GM23338 (cell line): ENCODE data around the gene JAKMIP1. TPM values are rescaled to one million over a fixed set of nuclear protein-coding genes. Genes with fewer than 3 reads are reported as not detected.

Experiments used
- ATAC-seq: fragments of 200-7000 bp; cut with Tn5 transposase; 3 replicates; pipeline ENCODE4 v1.9.1; 2020
- DNase-seq: peaks from one replicate; pipeline ENCODE4 v3.0.0-alpha.2; 2015; ENCODE audit warnings: low spot score
- H2AFZ ChIP-seq: fragments of 200-600 bp; sonication (generic); 2 replicates; pipeline ENCODE4 v1.8.0; 2016; ENCODE audit warnings: antibody characterized with exemption, mild to moderate bottlenecking, moderate library complexity
- H3F3A ChIP-seq: fragments of 200-600 bp; sonication (generic); replicated peaks from 2 replicates; pipeline ENCODE4 v1.8.0; 2017; ENCODE audit warnings: antibody characterized with exemption, mixed run types, low read depth
- H3K27ac ChIP-seq: fragments of 200-600 bp; sonication (generic); 2 replicates; pipeline ENCODE4 v1.6.1; 2016; ENCODE audit warnings: low read depth
- H3K27me3 ChIP-seq: fragments of 200-600 bp; sonication (generic); 2 replicates; pipeline ENCODE4 v1.8.0; 2016; ENCODE audit warnings: mild to moderate bottlenecking, mixed run types, moderate library complexity; ENCODE audit not compliant: insufficient read depth
- H3K36me3 ChIP-seq: fragments of 200-600 bp; sonication (generic); 2 replicates; pipeline ENCODE4 v1.8.0; 2016; ENCODE audit warnings: mild to moderate bottlenecking; ENCODE audit not compliant: insufficient read depth
- H3K4me1 ChIP-seq: fragments of 200-600 bp; sonication (generic); 2 replicates; pipeline ENCODE4 v1.8.0; 2016; ENCODE audit warnings: mild to moderate bottlenecking, moderate library complexity; ENCODE audit not compliant: insufficient read depth
- H3K4me2 ChIP-seq: fragments of 200-600 bp; sonication (generic); 2 replicates; pipeline ENCODE4 v1.7.1; 2017; ENCODE audit warnings: mixed run types
- H3K4me3 ChIP-seq: fragments of 200-600 bp; sonication (generic); 2 replicates; pipeline ENCODE4 v1.6.1; 2016; ENCODE audit warnings: mixed run types
- H3K79me2 ChIP-seq: fragments of 200-600 bp; sonication (generic); replicated peaks from 2 replicates; pipeline ENCODE4 v1.8.0; 2017; ENCODE audit warnings: mild to moderate bottlenecking; ENCODE audit not compliant: insufficient read depth
- H3K9me2 ChIP-seq: fragments of 200-600 bp; sonication (generic); 2 replicates; pipeline ENCODE4 v1.8.0; 2017; ENCODE audit not compliant: insufficient read depth
- H4K20me1 ChIP-seq: fragments of 200-600 bp; sonication (generic); replicated peaks from 2 replicates; pipeline ENCODE4 v1.8.0; 2017; ENCODE audit warnings: mild to moderate bottlenecking; ENCODE audit not compliant: insufficient read depth
- H3K27ac Mint-ChIP-seq: 2 replicates; pipeline ENCODE4 v1.8.0; 2020; ENCODE audit warnings: inconsistent platforms, mild to moderate bottlenecking, moderate library complexity, mixed read lengths
- H3K27me3 Mint-ChIP-seq: 3 replicates; pipeline ENCODE4 v1.8.0; 2022; ENCODE audit warnings: low read depth, mild to moderate bottlenecking, moderate library complexity, mixed read lengths, inconsistent platforms; ENCODE audit not compliant: insufficient read depth, poor library complexity
- H3K36me3 Mint-ChIP-seq: 3 replicates; pipeline ENCODE4 v1.8.0; 2021; ENCODE audit warnings: low read depth, mild to moderate bottlenecking, inconsistent platforms, moderate library complexity, mixed read lengths
- H3K4me1 Mint-ChIP-seq: 3 replicates; pipeline ENCODE4 v1.8.0; 2020; ENCODE audit warnings: mild to moderate bottlenecking, inconsistent platforms, mixed read lengths
- H3K4me3 Mint-ChIP-seq: 3 replicates; pipeline ENCODE4 v1.8.0; 2021; ENCODE audit warnings: moderate library complexity, mild to moderate bottlenecking, inconsistent platforms, mixed read lengths
- H3K9me3 Mint-ChIP-seq: 3 replicates; pipeline ENCODE4 v1.8.0; 2020; ENCODE audit warnings: moderate library complexity, mild to moderate bottlenecking, inconsistent platforms, mixed read lengths
- CREB1 ChIP-seq: fragments of 250-450 bp; sonication (Bioruptor Pico); IDR thresholded peaks from 2 replicates; pipeline ENCODE4 v1.5.0; 2020; ENCODE audit warnings: low read depth, mild to moderate bottlenecking, moderate library complexity
- ETS1 ChIP-seq: IDR thresholded peaks from 2 replicates; pipeline ENCODE4 v1.6.1; 2016; ENCODE audit warnings: antibody characterized with exemption
- EZH2phosphoT487 ChIP-seq: fragments of 200-600 bp; sonication (generic); IDR thresholded peaks from one replicate; pipeline ENCODE4 v1.8.1; 2018; ENCODE audit warnings: antibody characterized with exemption; ENCODE audit not compliant: unreplicated experiment
- NANOG ChIP-seq: IDR thresholded peaks from 2 replicates; pipeline ENCODE4 v1.6.1; 2016; ENCODE audit warnings: antibody characterized with exemption, borderline replicate concordance
- POLR2AphosphoS5 ChIP-seq: IDR thresholded peaks from 2 replicates; pipeline ENCODE4 v1.6.1; 2016; ENCODE audit warnings: antibody characterized with exemption, low read depth
- REST ChIP-seq: IDR thresholded peaks from one replicate; pipeline ENCODE4 v1.6.1; 2018; ENCODE audit warnings: antibody characterized with exemption; ENCODE audit not compliant: unreplicated experiment
- STAT1 ChIP-seq: IDR thresholded peaks from one replicate; pipeline ENCODE4 v1.6.1; 2016; ENCODE audit warnings: antibody characterized with exemption; ENCODE audit not compliant: unreplicated experiment
- ZNF462 ChIP-seq: fragments of 250-450 bp; sonication (Bioruptor Pico); IDR thresholded peaks from 2 replicates; pipeline ENCODE4 v1.5.0; 2020; ENCODE audit warnings: mild to moderate bottlenecking, moderate library complexity
- polyA plus RNA-seq: library from polyadenylated mRNA; unstranded; fragments of >200 nt; fragmentation: Nextera tagmentation; extraction: Ambion mirVana; gene quantifications from 2 replicates; pipeline ENCODE4 v1.2.1, GENCODE V29; 2016
- total RNA-seq: library from RNA; depleted of rRNA; stranded (reverse); fragments of >200 nt; shearing (Covaris generic); gene quantifications from 2 replicates; pipeline ENCODE4 v1.2.3, GENCODE V29; 2014

Gene JAKMIP1
- total and polyA plus RNA-seq, 2 experiments from 2014 or later, result 4.6 to 5.1 TPM

- Mint-ChIP-seq H3K9me3 (peaks cover 3% of the 10 kb centered on the region; the same call in 2 of the 3 replicates), H3K4me3 (no peak overlapping the region; the same call in 2 of the 3 replicates), H3K27me3 (peaks cover 12% of the 10 kb centered on the region), H3K4me1 (peaks cover 26% of the 10 kb centered on the region), H3K27ac (no peak overlapping the region), H3K36me3 (peaks cover 12% of the 10 kb centered on the region)
- H3K9me2 ChIP-seq, result no peaks in the 10 kb centered on the region
- H3K4me2 ChIP-seq, result peak overlapping the region; percentile 33
- DNase-seq (peak; percentile 52), ATAC-seq (peak; percentile 76)
- H3F3A ChIP-seq, result no peaks in the 10 kb centered on the region
- H2AFZ ChIP-seq, result peak overlapping the region; percentile 29; the same call in 1 of the 2 replicates
- no peaks in the 10 kb centered on the region for H3K27me3 ChIP-seq
- H3K27ac ChIP-seq, result no peak overlapping the region
- H3K4me3 ChIP-seq, result no peak overlapping the region
- H3K4me1 ChIP-seq, result peaks cover 17% of the 10 kb centered on the region; the same call in 1 of the 2 replicates
- H3K36me3 ChIP-seq, result no peaks in the 10 kb centered on the region
- no peak for TF ChIP-seq ETS1
- no peaks in the 10 kb centered on the region for H4K20me1 ChIP-seq
- H3K79me2 ChIP-seq, result no peaks in the 10 kb centered on the region
These were observed 94.9 kb downstream of the JAKMIP1 start for GRCh38 chr4:6105311-6105911.

- Histone ChIP-seq H4K20me1 (no peaks in the 10 kb centered on the region), H3F3A (no peaks in the 10 kb centered on the region), H3K4me2 (peak overlapping the region; percentile 33), H3K4me1 (peaks cover 17% of the 10 kb centered on the region; the same call in 1 of the 2 replicates), H2AFZ (peak overlapping the region; percentile 29; the same call in 1 of the 2 replicates), H3K4me3 (no peak overlapping the region), H3K27me3 (no peaks in the 10 kb centered on the region), H3K36me3 (no peaks in the 10 kb centered on the region), H3K9me2 (no peaks in the 10 kb centered on the region), H3K27ac (no peak overlapping the region), H3K79me2 (no peaks in the 10 kb centered on the region)
- peak overlapping the region; percentile 28; the same call in 2 of the 3 replicates for H3K4me3 Mint-ChIP-seq
- no peak overlapping the region for H3K27ac Mint-ChIP-seq
- peak; percentile 13 for ATAC-seq
- H3K36me3 Mint-ChIP-seq, result peaks cover 12% of the 10 kb centered on the region
- H3K4me1 Mint-ChIP-seq, result peaks cover 20% of the 10 kb centered on the region
- DNase-seq, result no peak
- peaks cover 3% of the 10 kb centered on the region; the same call in 2 of the 3 replicates for H3K9me3 Mint-ChIP-seq
- peaks cover 8% of the 10 kb centered on the region for H3K27me3 Mint-ChIP-seq
- TF ChIP-seq REST (no peak), ETS1 (no peak), EZH2phosphoT487 (no peak), POLR2AphosphoS5 (no peak), CREB1 (CRISPR knock-in tag) (no peak), ZNF462 (no peak), NANOG (no peak), STAT1 (no peak)
These were observed 95.7 kb downstream of the JAKMIP1 start for GRCh38 chr4:6104541-6105130.
